HG03342 (cell line): ENCODE data around the gene IGSF21.

Source experiments
- ATAC-seq: cut with Tn5 transposase; IDR thresholded peaks from one replicate; pipeline ENCODE4 v1.9.1; 2021; ENCODE audit warnings: mild to moderate bottlenecking, moderate library complexity; ENCODE audit not compliant: unreplicated experiment

Gene IGSF21

GRCh38 chr1:18118491-18118890 is 10.9 kb downstream of the IGSF21 start:
- ATAC-seq = no peak

- ATAC-seq = no peak
Measured at GRCh38 chr1:18119289-18119688, 11.7 kb downstream of the IGSF21 start.

GRCh38 chr1:18119771-18120377 is 12.3 kb downstream of the IGSF21 start:
- no peak for ATAC-seq

- no peak for ATAC-seq
Measured at GRCh38 chr1:18120638-18121037, 13.0 kb downstream of the IGSF21 start.

GRCh38 chr1:18121072-18121820 is 13.6 kb downstream of the IGSF21 start:
- ATAC-seq = no peak

GRCh38 chr1:18123467-18123992 is 15.9 kb downstream of the IGSF21 start:
- no peak for ATAC-seq

- ATAC-seq = no peak
Measured at GRCh38 chr1:18124977-18125376, 17.4 kb downstream of the IGSF21 start.

- no peak for ATAC-seq
Measured at GRCh38 chr1:18126616-18127015, 19.0 kb downstream of the IGSF21 start.

GRCh38 chr1:18128298-18128697 is 20.7 kb downstream of the IGSF21 start:
- ATAC-seq = no peak

- ATAC-seq = no peak
Measured at GRCh38 chr1:18130356-18130755, 22.8 kb downstream of the IGSF21 start.

GRCh38 chr1:18132022-18132710 is 24.6 kb downstream of the IGSF21 start:
- no peak for ATAC-seq

GRCh38 chr1:18132711-18133541 is 25.3 kb downstream of the IGSF21 start:
- ATAC-seq = no peak

GRCh38 chr1:18134324-18135046 is 26.9 kb downstream of the IGSF21 start:
- no peak for ATAC-seq

- no peak for ATAC-seq
Measured at GRCh38 chr1:18137759-18138345, 30.3 kb downstream of the IGSF21 start.

- ATAC-seq = no peak
Measured at GRCh38 chr1:18139198-18139981, 31.8 kb downstream of the IGSF21 start.

- ATAC-seq = no peak
Measured at GRCh38 chr1:18140411-18140810, 32.8 kb downstream of the IGSF21 start.

GRCh38 chr1:18141661-18142060 is 34.1 kb downstream of the IGSF21 start:
- ATAC-seq = no peak

GRCh38 chr1:18142471-18142870 is 34.9 kb downstream of the IGSF21 start:
- ATAC-seq = no peak

- ATAC-seq = no peak
Measured at GRCh38 chr1:18142969-18143368, 35.4 kb downstream of the IGSF21 start.
